H1 (cell line): ENCODE data around the gene ZBTB2. TPM values are rescaled to one million over a fixed set of nuclear protein-coding genes. Genes with fewer than 3 reads are reported as not detected.

Source experiments
- CTCF ChIA-PET: fragments of 300-600 bp; sonication (Branson Sonifier 250); formaldehyde crosslinking; loops from one replicate; lab custom pipeline; 2021; ENCODE audit not compliant: partially characterized antibody; lab: Charles Lee
- POLR2A ChIA-PET: fragments of 300-600 bp; sonication (Branson Sonifier 250); formaldehyde crosslinking; loops from one replicate; lab custom pipeline; 2021; ENCODE audit warnings: inconsistent platforms; ENCODE audit not compliant: partially characterized antibody; lab: Charles Lee
- DNase-seq, 2 experiments: peaks; one replicate each; pipeline versions ENCODE4 v3.0.0 to v3.0.0-alpha.2; 2010 to 2022; ENCODE audit warnings: low spot score in 2 of 2, low read depth in 1 of 2, mixed read lengths in 1 of 2
- FAIRE-seq: peaks from 2 replicates; lab custom pipeline; 2011; peaks lifted over from hg19 to GRCh38; lab: Jason Lieb, UNC
- H2AFZ ChIP-seq: 2 replicates; pipeline ENCODE4 v1.8.1; 2012; ENCODE audit warnings: low read length, inconsistent platforms
- H2AK5ac ChIP-seq: 2 replicates; pipeline ENCODE4 v1.6.1; 2013; ENCODE audit warnings: low read depth, low read length
- H2BK120ac ChIP-seq: replicated peaks from 2 replicates; pipeline ENCODE3; 2013; ENCODE audit warnings: low read depth, low read length, inconsistent platforms
- H2BK12ac ChIP-seq: 2 replicates; pipeline ENCODE4 v1.6.1; 2013; ENCODE audit warnings: low read depth, low read length
- H2BK15ac ChIP-seq: 2 replicates; pipeline ENCODE4 v1.6.1; 2013; ENCODE audit warnings: low read length
- H2BK20ac ChIP-seq: 2 replicates; pipeline ENCODE4 v1.6.1; 2013; ENCODE audit warnings: low read length
- H2BK5ac ChIP-seq: 2 replicates; pipeline ENCODE4 v1.6.1; 2013; ENCODE audit warnings: low read depth, low read length
- H3K14ac ChIP-seq: 2 replicates; pipeline ENCODE4 v1.6.1; 2013; ENCODE audit warnings: inconsistent platforms; ENCODE audit not compliant: insufficient read length
- H3K18ac ChIP-seq: 2 replicates; pipeline ENCODE4 v1.6.1; 2013; ENCODE audit warnings: low read length; ENCODE audit errors: extremely low read depth
- H3K23ac ChIP-seq: 2 replicates; pipeline ENCODE4 v1.6.1; 2013; ENCODE audit warnings: inconsistent platforms; ENCODE audit not compliant: insufficient read length
- H3K23me2 ChIP-seq: 2 replicates; pipeline ENCODE4 v1.6.1; 2013; ENCODE audit warnings: low read depth, low read length
- H3K27ac ChIP-seq: 2 replicates; pipeline ENCODE4 v1.6.1; 2011; ENCODE audit warnings: low read depth, low read length, inconsistent platforms
- H3K27me3 ChIP-seq, 4 experiments: replicated peaks in 1 of 4; 1 replicate in 1 of 4; 2 replicates in 3 of 4; pipeline versions ENCODE4 v1.6.1 to v1.8.1; 2011 to 2013; ENCODE audit warnings: low read length in 3 of 4, mild to moderate bottlenecking in 3 of 4, inconsistent platforms in 2 of 4, mixed read lengths in 2 of 4, moderate library complexity in 1 of 4; ENCODE audit not compliant: control insufficient read depth in 3 of 4, insufficient read depth in 3 of 4; ENCODE audit errors: extremely low read depth in 1 of 4
- H3K36me3 ChIP-seq, 4 experiments: 2 replicates each; pipeline versions ENCODE4 v1.6.1 to v1.8.1; 2011 to 2013; ENCODE audit warnings: mild to moderate bottlenecking in 4 of 4, low read length in 3 of 4, moderate library complexity in 2 of 4, control low read depth in 1 of 4, inconsistent platforms in 1 of 4; ENCODE audit not compliant: insufficient read depth in 4 of 4, control insufficient read depth in 2 of 4
- H3K4ac ChIP-seq: replicated peaks from 2 replicates; pipeline ENCODE3; 2013; ENCODE audit warnings: low read length, low read depth, mixed read lengths, inconsistent platforms; ENCODE audit not compliant: insufficient read length
- H3K4me1 ChIP-seq, 4 experiments: replicated peaks in 1 of 4; 1 replicate in 1 of 4; 2 replicates in 3 of 4; pipeline versions ENCODE4 v1.6.1 to v1.8.1; 2011 to 2013; ENCODE audit warnings: low read length in 3 of 4, inconsistent platforms in 2 of 4, mixed read lengths in 1 of 4; ENCODE audit not compliant: insufficient read depth in 4 of 4, control insufficient read depth in 3 of 4
- H3K4me2 ChIP-seq, 2 experiments: 2 replicates each; pipeline versions ENCODE4 v1.6.1 to v1.8.1; 2011 to 2013; ENCODE audit warnings: low read depth in 2 of 2, low read length in 2 of 2, control low read depth in 1 of 2, inconsistent platforms in 1 of 2, mild to moderate bottlenecking in 1 of 2; ENCODE audit not compliant: insufficient read depth in 1 of 2
- H3K4me3 ChIP-seq, 4 experiments: fragments of 200-600, 300-600 bp in 1 of 4; sonication (generic), shearing (Covaris generic), sonication (Bioruptor Twin) in 1 of 4; 2 replicates each; pipeline versions ENCODE4 v1.5.1 to v1.8.1; 2011 to 2016; ENCODE audit warnings: low read length in 4 of 4, low read depth in 3 of 4, control low read depth in 2 of 4, inconsistent platforms in 2 of 4, mild to moderate bottlenecking in 2 of 4, mixed read lengths in 1 of 4, moderate library complexity in 1 of 4; ENCODE audit not compliant: insufficient read depth in 2 of 4; ENCODE audit errors: extremely low read depth in 1 of 4
- H3K56ac ChIP-seq: replicated peaks from 2 replicates; pipeline ENCODE3; 2013; ENCODE audit warnings: low read depth, mild to moderate bottlenecking, mixed read lengths, low read length, inconsistent platforms; ENCODE audit not compliant: insufficient read length
- H3K79me1 ChIP-seq: 2 replicates; pipeline ENCODE4 v1.6.1; 2013; ENCODE audit warnings: low read depth, low read length, control low read depth
- H3K79me2 ChIP-seq, 2 experiments: 2 replicates each; pipeline versions ENCODE4 v1.6.1 to v1.8.1; 2012 to 2013; ENCODE audit warnings: low read length in 2 of 2, mild to moderate bottlenecking in 2 of 2, inconsistent platforms in 1 of 2; ENCODE audit not compliant: insufficient read depth in 2 of 2, control insufficient read depth in 1 of 2
- H3K9ac ChIP-seq, 4 experiments: replicated peaks in 1 of 4; 1 replicate in 1 of 4; 2 replicates in 3 of 4; pipeline versions ENCODE4 v1.6.1 to v1.8.1; 2011 to 2013; ENCODE audit warnings: low read depth in 3 of 4, low read length in 3 of 4, control low read depth in 2 of 4, mild to moderate bottlenecking in 2 of 4, moderate library complexity in 2 of 4, inconsistent platforms in 1 of 4; ENCODE audit errors: extremely low read depth in 1 of 4
- H3K9me3 ChIP-seq, 2 experiments: 2 replicates each; pipeline versions ENCODE4 v1.6.1 to v1.8.1; 2012 to 2013; ENCODE audit warnings: mild to moderate bottlenecking in 2 of 2, moderate library complexity in 2 of 2, control low read depth in 1 of 2, inconsistent platforms in 1 of 2, low read depth in 1 of 2, low read length in 1 of 2, mixed read lengths in 1 of 2; ENCODE audit not compliant: insufficient read depth in 2 of 2
- H4K20me1 ChIP-seq, 2 experiments: replicated peaks in 1 of 2; 2 replicates each; pipeline versions ENCODE3 to v1.8.1; 2011 to 2013; ENCODE audit warnings: inconsistent platforms in 2 of 2, low read length in 2 of 2, mild to moderate bottlenecking in 1 of 2; ENCODE audit not compliant: insufficient read depth in 2 of 2, control insufficient read depth in 1 of 2
- H4K5ac ChIP-seq: 2 replicates; pipeline ENCODE4 v1.6.1; 2013; ENCODE audit warnings: low read length, low read depth, mixed read lengths, inconsistent platforms; ENCODE audit not compliant: insufficient read length
- H4K8ac ChIP-seq: 2 replicates; pipeline ENCODE4 v1.8.0; 2013; ENCODE audit warnings: mild to moderate bottlenecking, moderate library complexity, low read length, inconsistent platforms; ENCODE audit not compliant: insufficient read depth; ENCODE audit errors: extremely low read depth
- H4K91ac ChIP-seq: replicated peaks from 2 replicates; pipeline ENCODE3; 2013; ENCODE audit warnings: low read length, mixed read lengths, inconsistent platforms; ENCODE audit not compliant: insufficient read length
- CHD1 ChIP-seq: IDR thresholded peaks from 2 replicates; pipeline ENCODE4 v1.6.1; 2012; ENCODE audit warnings: low read depth, low read length, improper control_type of control experiment
- JUND ChIP-seq: IDR thresholded peaks from 2 replicates; pipeline ENCODE4 v1.6.1; 2011; ENCODE audit warnings: mild to moderate bottlenecking, improper control_type of control experiment, low read length
- RNF2 ChIP-seq: fragments of 200-900, 300-1000 bp; sonication (generic); IDR thresholded peaks from 2 replicates; pipeline ENCODE4 v1.7.1; 2016; ENCODE audit warnings: borderline replicate concordance, low read depth, mild to moderate bottlenecking, antibody characterized with exemption, low read length; ENCODE audit not compliant: poor library complexity, severe bottlenecking; ENCODE audit errors: missing control alignments
- TAF7 ChIP-seq: optimal IDR thresholded peaks from 2 replicates; pipeline ENCODE3; 2011; ENCODE audit warnings: low read depth, mild to moderate bottlenecking, inconsistent platforms, low read length, moderate library complexity, borderline replicate concordance
- WGBS, 2 experiments: shearing (Covaris generic) in 1 of 2; methylation state at CpG; one replicate each; pipeline versions ENCODE4 v1.1.6 to v1.1.7; 2013 to 2015; ENCODE audit warnings: low lambda C conversion rate in 2 of 2, mixed read lengths in 2 of 2, inconsistent platforms in 1 of 2, low coverage in 1 of 2, missing lambda C conversion rate in 1 of 2; ENCODE audit not compliant: insufficient replicate concordance in 2 of 2, insufficient coverage in 1 of 2, insufficient read length in 1 of 2; ENCODE audit errors: extremely low coverage in 1 of 2, missing lambda C conversion rate in 1 of 2; 5-methylcytosine and 5-hydroxymethylcytosine counted together
- polyA plus RNA-seq, 7 experiments: library from polyadenylated mRNA; depleted of rRNA in 3 of 7; stranded (reverse) in 5 of 7; unstranded in 2 of 7; fragments of >200 nt in 5 of 7; fragments of 200-250 nt in 2 of 7; gene quantifications; 1 replicate in 5 of 7; 2 replicates in 1 of 7; 4 replicates in 1 of 7; pipeline versions ENCODE4 v1.2.1 to v1.2.3, GENCODE V29; 2011 to 2013; ENCODE audit warnings: missing spikeins in 2 of 7, mixed read lengths in 2 of 7
- total RNA-seq: library from RNA; stranded (reverse); fragmentation: NEBNext Ultra II Directional; extraction: Animal tissue kit (Norgen Biotek cat#: 25700); gene quantifications from 2 replicates; pipeline ENCODE4 v1.2.1, GENCODE V29; 2021
- TF ChIP-seq, protein P1 (sequence below), 3 experiments: IDR thresholded peaks; 1 replicate in 2 of 3; 2 replicates in 1 of 3; pipeline versions ENCODE4 v1.5.1 to v1.6.1; 2011; ENCODE audit warnings: low read length in 3 of 3, mild to moderate bottlenecking in 3 of 3, inconsistent platforms in 2 of 3, low read depth in 1 of 3, moderate library complexity in 1 of 3; ENCODE audit not compliant: insufficient read depth in 1 of 3; ENCODE audit errors: control extremely low read depth in 1 of 3

The ZBTB2 gene
- total and polyA plus RNA-seq, 2 of the 8 experiments (the other 6 are each of a cell fraction or from before 2014, with no cell fraction given), result 16.1 to 23.7 TPM

- Histone ChIP-seq H3K18ac (no peak overlapping the region), H2AK5ac (no peak overlapping the region), H3K56ac (no peak overlapping the region), H3K27me3 (no peaks in the 10 kb centered on the region), H3K23ac (no peak overlapping the region), H3K4me1 (no peaks in the 10 kb centered on the region), H2BK20ac (no peak overlapping the region), H2BK5ac (no peak overlapping the region), H3K9me3 (no peaks in the 10 kb centered on the region), H2AFZ (no peak overlapping the region), H2BK12ac (no peak overlapping the region), H3K4me3 (no peak overlapping the region), H3K4me2 (no peak overlapping the region), H3K79me1 (no peaks in the 10 kb centered on the region), H3K23me2 (no peaks in the 10 kb centered on the region), H4K8ac (no peak overlapping the region), H4K91ac (no peak overlapping the region), H3K27ac (no peak overlapping the region), H4K5ac (no peak overlapping the region), H3K4ac (no peak overlapping the region), H3K9ac (no peak overlapping the region; a peak in 1 of 7 replicates), H2BK15ac (no peak overlapping the region), H3K14ac (no peak overlapping the region), H3K36me3 (peaks cover 7 to 69% (median 38%) of the 10 kb centered on the region in 4 experiments; a peak in 7 of 8 replicates), H3K79me2 (no peaks in the 10 kb centered on the region), H2BK120ac (no peak overlapping the region), H4K20me1 (no peaks in the 10 kb centered on the region)
- DNase-seq, result no peak
- TF ChIP-seq TAF7, result no peak
- no peak for TF ChIP-seq JUND
- no peak for TF ChIP-seq RNF2
- TF ChIP-seq, protein P1, sequence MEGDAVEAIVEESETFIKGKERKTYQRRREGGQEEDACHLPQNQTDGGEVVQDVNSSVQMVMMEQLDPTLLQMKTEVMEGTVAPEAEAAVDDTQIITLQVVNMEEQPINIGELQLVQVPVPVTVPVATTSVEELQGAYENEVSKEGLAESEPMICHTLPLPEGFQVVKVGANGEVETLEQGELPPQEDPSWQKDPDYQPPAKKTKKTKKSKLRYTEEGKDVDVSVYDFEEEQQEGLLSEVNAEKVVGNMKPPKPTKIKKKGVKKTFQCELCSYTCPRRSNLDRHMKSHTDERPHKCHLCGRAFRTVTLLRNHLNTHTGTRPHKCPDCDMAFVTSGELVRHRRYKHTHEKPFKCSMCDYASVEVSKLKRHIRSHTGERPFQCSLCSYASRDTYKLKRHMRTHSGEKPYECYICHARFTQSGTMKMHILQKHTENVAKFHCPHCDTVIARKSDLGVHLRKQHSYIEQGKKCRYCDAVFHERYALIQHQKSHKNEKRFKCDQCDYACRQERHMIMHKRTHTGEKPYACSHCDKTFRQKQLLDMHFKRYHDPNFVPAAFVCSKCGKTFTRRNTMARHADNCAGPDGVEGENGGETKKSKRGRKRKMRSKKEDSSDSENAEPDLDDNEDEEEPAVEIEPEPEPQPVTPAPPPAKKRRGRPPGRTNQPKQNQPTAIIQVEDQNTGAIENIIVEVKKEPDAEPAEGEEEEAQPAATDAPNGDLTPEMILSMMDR (IDR thresholded peaks at IDR 0.05; ENCODE audit: control extremely low read depth in 1 of 3, insufficient read depth in 1 of 3, low read depth in 1 of 3, low read length in 3 of 3), result no peak
- no peak for TF ChIP-seq CHD1
- ChIA-PET CTCF (interaction anchor here (1.4 kb wide), 1 partner anchor 25 kb away, joined by 3 read pairs; no protein-coding TSS in a partner anchor), POLR2A (interaction anchor here (0.8 to 2.9 kb wide), 4 partner anchors 8 to 29 kb away, joined by 3 to 13 read pairs (median 4); partner anchors contain the start of gene ZBTB2)
- 97% methylated on average over 3 of the region's 3 CpGs; no CpG with 5 or more reads in 1 of the 2 experiments for WGBS, 2 experiments
- no peak for FAIRE-seq
Measured at GRCh38 chr6:151412909-151413308, 21.6 kb upstream of the ZBTB2 start.
